GM13977 (cell line): ENCODE measurements around the gene ZSCAN5A.

Experiments used
- DNase-seq: peaks from one replicate; pipeline ENCODE4 v3.0.0; 2012; ENCODE audit warnings: low spot score
- in situ Hi-C: fragments of 300-500 bp; cut with MboI; formaldehyde crosslinking; loops from one replicate; pipeline ENCODE4 v1.12.0; 2022; ENCODE audit warnings: low sequenced_read_pairs, low pct_unique_long_range_greater_than_20kb, mixed read lengths, inconsistent platforms; ENCODE audit not compliant: unreplicated experiment
- TF ChIP-seq, protein P1 (sequence below): IDR thresholded peaks from 2 replicates; pipeline ENCODE4 v1.5.1; 2012; ENCODE audit warnings: mild to moderate bottlenecking, control low read depth; ENCODE audit not compliant: insufficient read depth; ENCODE audit errors: extremely low read depth, missing control alignments

Gene ZSCAN5A

DNA sequence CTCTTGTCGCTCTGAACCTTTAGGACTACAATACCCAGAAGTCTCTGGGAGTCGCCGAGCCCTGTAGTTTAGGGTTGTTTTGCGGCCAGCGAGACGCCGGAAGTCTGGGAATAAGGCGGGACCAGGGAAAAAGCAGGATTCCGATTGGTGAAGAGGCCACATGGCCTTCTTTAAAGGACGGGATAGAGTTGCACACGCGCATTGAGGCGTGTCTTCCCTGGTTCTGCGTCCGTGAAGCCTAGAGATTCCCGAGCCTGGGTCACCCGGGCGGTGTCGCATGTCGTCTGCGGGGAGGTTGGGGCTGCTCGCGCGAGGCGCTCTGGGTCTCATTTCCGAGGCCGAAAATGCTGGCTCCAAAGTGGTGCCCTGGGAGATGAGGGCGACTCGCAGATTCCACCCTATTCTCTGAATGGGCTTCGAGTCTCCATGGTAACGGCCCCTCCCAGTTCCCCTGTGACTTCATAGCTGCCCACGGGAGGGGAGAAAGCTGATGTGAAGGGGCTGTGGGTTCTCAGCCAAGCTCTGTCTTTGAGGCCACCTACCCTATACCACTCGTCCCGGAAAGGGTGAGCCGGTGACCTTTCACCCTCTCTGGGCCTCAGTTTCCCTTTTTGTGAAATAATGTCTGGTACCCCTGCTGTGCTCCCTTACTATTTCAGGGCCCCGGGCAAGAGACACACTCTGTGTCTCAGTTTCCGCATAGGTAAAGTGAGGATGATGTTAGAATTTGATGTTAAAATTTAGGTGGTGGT is 614 bp upstream of the ZSCAN5A start:
- peak; percentile 88 for DNase-seq

GRCh38 chr19:56314018-56314380 is 640 bp downstream of the ZSCAN5A start:
- in situ Hi-C loops: loop anchor here (25.0 kb wide), 1 partner anchor 627 kb away; the partner anchor contains the start of gene EPN1
- peak; percentile 38 for DNase-seq
- TF ChIP-seq, protein P1, sequence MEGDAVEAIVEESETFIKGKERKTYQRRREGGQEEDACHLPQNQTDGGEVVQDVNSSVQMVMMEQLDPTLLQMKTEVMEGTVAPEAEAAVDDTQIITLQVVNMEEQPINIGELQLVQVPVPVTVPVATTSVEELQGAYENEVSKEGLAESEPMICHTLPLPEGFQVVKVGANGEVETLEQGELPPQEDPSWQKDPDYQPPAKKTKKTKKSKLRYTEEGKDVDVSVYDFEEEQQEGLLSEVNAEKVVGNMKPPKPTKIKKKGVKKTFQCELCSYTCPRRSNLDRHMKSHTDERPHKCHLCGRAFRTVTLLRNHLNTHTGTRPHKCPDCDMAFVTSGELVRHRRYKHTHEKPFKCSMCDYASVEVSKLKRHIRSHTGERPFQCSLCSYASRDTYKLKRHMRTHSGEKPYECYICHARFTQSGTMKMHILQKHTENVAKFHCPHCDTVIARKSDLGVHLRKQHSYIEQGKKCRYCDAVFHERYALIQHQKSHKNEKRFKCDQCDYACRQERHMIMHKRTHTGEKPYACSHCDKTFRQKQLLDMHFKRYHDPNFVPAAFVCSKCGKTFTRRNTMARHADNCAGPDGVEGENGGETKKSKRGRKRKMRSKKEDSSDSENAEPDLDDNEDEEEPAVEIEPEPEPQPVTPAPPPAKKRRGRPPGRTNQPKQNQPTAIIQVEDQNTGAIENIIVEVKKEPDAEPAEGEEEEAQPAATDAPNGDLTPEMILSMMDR: no peak

More for the DNA sequence above, 614 bp upstream of the ZSCAN5A start:
- in situ Hi-C loops: loop anchor here (25.0 kb wide), 1 partner anchor 628 kb away; the partner anchor contains the start of gene EPN1
- TF ChIP-seq, protein P1: no peak

DNA sequence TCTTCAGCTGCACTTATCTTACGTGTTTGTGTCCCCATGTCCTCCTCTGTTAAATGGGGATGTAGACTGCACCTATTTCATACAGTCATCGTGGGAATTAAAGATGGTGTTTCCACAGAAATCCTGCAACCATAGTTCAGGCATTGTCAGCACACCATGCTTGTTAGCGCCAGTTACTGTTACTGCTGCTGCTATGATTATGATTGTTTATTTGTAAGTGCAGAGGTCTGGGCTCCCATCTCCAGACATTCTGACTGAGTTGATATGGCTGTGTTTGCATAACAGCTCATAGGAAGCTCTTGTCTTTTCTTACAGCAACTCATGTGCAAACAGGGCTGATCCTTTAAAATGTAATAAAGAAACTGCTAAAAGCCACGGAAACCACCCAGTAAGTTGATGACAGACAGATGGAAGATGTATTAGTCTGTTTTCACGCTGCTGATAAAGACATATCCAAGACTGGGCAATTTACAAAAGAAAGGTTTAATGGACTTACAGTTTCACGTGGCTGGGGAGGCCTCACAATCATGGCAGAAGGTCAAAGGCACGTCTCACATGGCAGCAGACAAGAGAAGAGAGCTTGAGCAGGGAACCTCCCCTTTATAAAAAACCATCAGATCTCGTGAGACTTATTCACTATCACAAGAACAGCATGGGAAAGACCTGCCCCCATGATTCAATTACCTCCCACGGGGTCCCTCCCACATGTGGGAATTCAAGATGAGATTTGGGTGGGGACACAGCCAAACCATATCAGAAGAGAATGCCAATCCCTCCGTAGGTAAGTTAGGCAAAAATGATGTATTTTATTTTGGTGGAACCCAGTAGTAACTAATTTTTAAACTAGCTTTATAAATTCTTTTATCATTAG is 1.6 kb downstream of the ZSCAN5A start:
- in situ Hi-C loops: loop anchor here (25.0 kb wide), 1 partner anchor 626 kb away; the partner anchor contains the start of gene EPN1
- TF ChIP-seq, protein P1: no peak
- DNase-seq: no peak

DNA sequence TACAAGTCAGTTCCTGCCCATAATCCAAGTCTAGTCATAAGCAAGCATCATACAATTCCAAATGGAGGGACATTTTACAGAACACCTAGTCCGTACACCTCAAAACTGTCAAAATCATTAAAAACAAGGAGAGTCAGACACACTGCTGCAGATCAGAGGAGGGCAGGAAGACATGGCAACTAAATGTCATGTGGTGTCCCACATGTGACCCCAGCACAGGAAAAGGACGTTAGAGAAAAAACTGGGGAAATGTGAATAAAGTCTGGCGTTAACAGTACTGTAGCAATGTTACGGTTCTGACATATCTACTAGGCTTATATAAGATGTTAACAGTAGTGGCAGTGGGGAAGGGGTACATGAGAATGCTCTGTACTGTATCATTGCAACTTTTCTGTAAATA is 2.3 kb downstream of the ZSCAN5A start:
- no peak for DNase-seq
- TF ChIP-seq, protein P1: no peak
- in situ Hi-C loops: loop anchor here (25.0 kb wide), 1 partner anchor 625 kb away; the partner anchor contains the start of gene EPN1

- TF ChIP-seq, protein P1: no peak
- in situ Hi-C loops: loop anchor here (25.0 kb wide), 1 partner anchor 623 kb away; the partner anchor contains the start of gene EPN1
- DNase-seq: no peak
These were observed 4.2 kb downstream of the ZSCAN5A start for GRCh38 chr19:56310462-56310861.

- TF ChIP-seq, protein P1: peak; percentile 93
- in situ Hi-C loops: loop anchor here (25.0 kb wide), 1 partner anchor 622 kb away; the partner anchor contains the start of gene EPN1
- DNase-seq: peak; percentile 40
These were observed 5.0 kb downstream of the ZSCAN5A start for GRCh38 chr19:56309511-56310185.
